NCI-H345 (cell line): ENCODE results near the gene SPEM1.

Experiments used
- DNase-seq: peaks from one replicate; lab custom pipeline; 2025; lab: John Stamatoyannopoulos, UW

Gene SPEM1, protein sequence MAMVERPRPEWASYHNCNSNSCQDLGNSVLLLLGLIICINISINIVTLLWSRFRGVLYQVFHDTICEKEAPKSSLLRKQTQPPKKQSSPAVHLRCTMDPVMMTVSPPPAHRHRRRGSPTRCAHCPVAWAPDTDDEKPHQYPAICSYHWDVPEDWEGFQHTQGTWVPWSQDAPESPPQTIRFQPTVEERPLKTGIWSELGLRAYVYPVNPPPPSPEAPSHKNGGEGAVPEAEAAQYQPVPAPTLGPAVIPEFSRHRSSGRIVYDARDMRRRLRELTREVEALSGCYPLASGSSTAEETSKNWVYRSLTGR

DNA sequence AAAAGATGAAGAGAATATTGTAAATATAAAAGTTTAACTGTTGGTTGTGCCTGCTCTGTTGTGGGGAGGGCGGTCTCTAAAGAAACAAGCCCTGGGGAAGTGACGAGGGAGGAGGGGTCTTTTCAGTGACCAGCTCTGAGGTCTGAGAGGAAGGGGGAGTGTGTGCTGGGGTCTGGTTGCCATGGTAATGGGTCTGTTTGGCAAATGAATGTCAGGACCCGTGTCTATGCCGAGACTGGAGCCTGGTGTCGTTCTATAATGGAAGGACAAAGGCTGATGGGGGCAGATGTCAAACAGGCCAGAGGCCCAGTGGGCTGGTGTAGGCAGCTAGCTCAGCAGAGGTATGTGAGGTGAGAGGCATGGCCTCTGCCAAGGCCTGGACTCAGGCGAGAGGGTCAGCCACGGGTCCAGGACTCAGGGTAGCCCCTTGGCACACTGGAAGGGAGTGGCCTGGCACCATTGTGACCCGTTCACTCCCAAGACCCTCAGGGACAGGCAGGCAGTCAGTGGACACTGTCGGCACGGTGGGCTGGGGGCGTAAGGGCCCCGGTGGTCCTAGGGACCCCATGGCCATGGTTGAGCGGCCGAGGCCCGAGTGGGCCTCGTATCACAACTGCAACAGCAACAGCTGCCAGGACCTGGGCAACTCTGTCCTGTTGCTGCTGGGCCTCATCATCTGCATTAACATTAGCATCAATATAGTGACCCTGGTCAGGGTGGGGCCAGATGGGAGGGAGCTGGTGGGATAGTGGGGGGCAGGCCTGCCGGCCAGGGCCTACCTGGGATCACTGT is at the start of gene SPEM1:
Gene SPEM1 (plus strand): TSS at position 506 of the 792 bp plus-strand sequence. CDS start 61 bp downstream, at position 567.
- no peak for DNase-seq

DNA sequence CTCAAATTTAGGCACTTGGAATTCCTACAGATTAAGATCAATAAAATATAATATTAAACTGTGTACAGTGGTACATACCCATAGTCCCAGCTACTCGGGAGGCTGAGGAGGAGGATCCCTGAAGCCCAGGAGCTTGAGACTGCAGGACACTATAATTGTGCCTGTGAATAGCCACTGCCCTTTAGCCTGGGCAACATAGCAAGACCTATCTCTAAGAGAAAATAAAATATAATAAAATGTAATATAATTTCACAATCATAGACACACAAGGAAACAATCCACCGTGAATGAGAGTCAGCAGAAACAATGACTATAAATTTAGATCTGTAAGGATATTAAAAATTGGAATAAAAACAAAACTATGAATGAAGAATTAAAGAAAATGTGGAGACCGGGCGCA is 49.3 kb upstream of the SPEM1 start:
- no peak for DNase-seq

DNA sequence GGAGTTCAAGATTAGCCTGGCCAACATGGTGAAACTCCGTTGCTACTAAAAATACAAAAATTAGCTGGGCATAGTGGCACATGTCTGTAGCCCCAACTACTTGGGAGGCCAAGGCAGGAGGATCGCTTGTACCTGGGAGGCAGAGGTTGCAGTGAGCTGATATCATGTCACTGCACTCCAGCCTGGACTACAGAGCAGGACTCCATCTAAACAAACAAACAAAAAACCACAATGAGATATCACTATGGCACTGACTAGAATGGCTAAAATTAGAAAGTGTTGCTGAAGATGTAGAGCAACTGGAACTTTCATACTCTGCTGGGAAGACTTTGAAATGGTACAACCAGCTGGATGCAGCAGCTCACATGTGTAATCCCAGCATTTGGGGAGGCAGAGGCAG is 45.8 kb upstream of the SPEM1 start:
- no peak for DNase-seq

DNA sequence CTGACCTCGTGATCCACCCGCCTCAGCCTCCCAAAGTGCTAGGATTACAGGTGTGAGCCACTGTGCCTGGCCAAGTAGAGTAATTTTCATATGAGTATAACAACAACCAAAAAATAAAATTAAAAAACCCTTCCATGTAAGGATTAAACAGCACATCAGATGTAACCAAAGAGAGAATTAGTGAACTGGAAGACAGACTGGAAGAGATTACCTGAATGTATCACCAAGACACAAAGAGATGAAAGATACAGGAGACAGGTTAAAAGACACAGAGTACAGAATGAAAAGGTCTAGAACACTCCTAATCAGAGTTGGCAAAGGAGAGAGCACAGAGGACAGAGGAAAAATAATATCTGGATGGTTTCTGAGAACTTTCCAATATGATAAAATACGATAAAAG is 41.0 kb upstream of the SPEM1 start:
- DNase-seq = no peak

DNA sequence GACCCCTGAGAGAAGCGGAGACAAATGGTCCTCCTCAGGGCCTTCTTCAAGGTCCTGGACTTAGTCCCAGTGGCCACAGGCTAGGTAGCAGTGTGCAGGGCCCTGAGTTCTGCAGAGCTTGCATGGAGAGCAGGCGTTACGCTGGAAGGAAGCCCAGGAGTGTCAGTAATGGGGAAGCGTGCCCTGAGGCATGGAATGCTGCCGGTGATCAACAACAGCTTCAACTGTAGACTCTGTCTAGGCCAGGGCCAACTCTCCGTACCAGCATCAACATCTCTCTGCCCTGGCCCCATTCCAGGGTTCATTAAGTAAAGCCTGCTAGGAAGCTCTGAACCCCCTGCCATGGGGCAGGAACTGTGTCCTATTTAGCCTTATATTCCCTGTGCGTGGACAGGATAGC is 39.8 kb upstream of the SPEM1 start:
- peak; percentile 41 for DNase-seq

DNA sequence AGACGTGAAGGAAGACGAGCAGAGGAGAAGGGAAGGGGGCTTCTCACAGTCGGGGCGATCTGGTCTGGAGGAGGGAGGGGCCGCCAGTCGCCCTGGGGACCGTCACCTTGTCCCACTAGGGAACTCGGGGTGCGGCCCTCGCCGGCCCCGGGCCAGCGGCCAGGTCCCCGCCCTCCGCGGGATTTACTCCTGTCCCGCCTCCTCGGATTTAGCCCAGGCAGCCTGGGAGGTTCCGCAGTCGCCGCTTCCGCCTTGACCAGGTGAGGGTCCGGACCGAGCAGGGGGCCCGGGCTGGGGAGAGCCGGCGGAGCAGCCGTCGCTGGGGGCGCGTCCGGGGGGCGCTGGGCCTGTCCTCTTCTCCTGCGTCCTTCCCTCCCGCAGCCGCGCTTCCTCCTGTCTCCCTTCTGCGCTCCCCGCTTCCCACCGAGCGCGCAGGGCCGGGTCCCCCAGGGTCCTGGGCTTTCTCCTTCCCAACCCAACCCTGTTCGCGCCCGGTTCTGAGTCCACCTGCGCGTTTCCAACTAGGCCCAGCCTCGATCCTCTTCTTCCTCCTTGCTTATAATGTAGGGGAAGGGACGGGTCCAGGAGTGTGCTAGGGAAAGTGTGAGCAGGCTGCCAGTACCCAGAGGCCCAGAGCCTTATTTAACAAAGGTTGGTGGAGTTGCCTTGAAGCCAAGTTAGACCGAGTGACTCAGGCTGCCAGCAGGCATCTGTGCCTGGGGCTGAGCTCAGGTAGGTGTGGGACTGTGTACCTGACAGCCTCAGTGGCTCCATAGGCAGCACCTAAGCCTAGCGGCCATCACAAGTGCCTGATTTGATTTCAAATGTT is 39.1 kb upstream of the SPEM1 start, which contains the start of gene TNK1:
Gene TNK1 (plus strand): TSS at position 235 of the 829 bp plus-strand sequence. CDS start 1,838 bp downstream, outside the sequence.
- peak; percentile 1 for DNase-seq

DNA sequence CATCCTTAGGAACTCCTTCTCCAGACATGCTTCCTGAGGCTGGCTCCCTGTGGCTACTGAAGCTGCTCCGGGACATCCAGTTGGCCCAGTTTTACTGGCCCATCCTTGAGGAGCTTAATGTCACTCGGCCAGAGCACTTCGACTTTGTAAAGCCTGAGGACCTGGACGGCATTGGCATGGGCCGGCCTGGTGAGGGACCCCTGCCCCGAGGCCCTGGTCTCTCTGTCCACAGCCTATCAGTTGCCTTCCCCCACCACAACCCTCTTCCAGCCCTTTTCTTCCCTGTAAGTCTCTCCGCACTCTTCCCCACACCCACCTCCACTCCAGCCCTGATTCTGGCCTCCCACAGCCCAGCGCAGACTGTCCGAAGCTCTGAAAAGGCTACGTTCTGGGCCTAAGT is 37.2 kb upstream of the SPEM1 start:
- DNase-seq = no peak

DNA sequence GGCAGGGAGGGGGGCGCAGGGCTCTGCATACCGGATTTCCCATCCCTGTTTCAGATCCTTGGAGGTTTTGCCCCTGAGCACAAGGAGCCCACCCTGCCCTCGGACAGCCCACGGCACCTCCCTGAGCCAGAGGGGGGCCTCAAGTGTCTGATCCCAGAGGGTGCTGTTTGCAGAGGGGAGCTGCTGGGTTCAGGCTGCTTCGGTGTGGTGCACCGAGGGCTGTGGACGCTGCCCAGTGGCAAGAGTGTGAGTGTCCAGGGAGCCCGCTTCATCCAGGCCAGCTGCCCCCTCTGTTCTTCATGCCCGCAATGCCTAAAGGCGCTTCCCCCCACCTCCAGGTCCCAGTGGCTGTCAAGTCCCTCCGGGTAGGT is 36.8 kb upstream of the SPEM1 start:
- DNase-seq = no peak

DNA sequence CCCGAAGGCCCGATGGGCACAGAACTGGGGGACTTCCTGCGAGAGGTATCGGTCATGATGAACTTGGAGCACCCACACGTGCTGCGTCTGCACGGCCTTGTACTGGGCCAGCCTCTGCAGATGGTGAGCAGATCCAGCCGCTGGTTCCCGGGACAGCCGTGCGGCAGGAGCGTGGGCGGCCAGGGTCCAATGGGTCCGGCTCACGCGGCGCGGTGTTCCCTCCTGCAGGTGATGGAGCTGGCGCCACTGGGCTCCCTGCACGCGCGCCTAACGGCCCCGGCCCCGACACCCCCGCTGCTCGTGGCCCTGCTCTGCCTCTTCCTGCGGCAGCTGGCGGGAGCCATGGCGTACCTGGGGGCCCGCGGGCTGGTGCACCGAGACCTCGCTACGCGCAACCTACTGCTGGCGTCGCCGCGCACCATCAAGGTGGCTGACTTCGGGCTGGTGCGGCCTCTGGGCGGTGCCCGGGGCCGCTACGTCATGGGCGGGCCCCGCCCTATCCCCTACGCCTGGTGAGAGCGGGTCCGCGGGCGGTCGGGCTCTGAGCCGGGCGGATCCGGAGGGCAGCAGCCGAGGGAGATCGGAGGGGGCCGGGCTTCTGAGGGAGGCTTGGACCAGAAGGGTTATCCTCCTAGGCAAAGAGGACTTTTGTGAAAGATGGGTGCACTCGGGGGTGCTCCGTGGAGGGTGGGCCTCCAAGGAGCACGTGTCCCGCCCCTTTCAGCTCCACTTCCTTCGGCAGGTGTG is 36.2 kb upstream of the SPEM1 start:
- peak; percentile 78 for DNase-seq

DNA sequence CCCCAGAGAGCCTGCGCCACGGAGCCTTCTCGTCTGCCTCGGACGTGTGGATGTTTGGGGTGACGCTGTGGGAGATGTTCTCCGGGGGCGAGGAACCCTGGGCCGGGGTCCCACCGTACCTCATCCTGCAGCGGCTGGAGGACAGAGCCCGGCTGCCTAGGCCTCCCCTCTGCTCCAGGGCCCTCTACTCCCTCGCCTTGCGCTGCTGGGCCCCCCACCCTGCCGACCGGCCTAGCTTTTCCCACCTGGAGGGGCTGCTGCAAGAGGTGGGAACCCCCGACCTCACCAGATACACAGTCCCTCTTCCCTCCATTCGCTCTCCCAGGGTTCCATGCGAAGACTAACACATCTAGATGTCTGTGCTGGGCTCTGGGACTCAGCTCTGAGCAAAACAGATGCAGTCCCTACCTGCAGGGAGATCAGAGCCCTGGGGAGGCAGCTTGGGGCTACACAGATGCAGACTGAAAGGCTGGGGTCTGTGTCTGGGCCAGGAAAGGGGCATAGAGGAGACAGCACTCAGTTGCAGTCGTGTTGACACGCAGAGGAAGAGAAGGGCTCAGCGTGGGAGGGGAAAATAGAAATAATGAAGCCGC is 35.5 kb upstream of the SPEM1 start:
- no peak for DNase-seq

DNA sequence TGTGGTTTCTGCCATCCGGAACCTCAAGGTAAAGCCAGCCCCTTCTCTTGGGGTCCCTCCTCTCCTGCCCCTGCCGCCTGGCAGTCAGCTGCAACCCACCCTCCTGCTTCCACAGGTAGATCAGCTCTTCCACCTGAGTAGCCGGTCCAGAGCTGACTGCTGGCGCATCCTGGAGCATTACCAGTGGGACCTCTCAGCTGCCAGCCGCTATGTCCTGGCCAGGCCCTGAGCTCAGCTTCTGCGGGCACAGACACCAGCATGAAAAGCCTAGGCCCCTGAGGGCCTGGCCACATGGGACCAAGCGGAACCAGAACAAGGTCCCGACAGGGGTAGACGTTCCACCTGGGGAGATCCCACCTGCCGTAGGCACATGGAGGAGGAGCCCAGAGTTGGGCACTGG is 31.3 kb upstream of the SPEM1 start:
- no peak for DNase-seq

DNA sequence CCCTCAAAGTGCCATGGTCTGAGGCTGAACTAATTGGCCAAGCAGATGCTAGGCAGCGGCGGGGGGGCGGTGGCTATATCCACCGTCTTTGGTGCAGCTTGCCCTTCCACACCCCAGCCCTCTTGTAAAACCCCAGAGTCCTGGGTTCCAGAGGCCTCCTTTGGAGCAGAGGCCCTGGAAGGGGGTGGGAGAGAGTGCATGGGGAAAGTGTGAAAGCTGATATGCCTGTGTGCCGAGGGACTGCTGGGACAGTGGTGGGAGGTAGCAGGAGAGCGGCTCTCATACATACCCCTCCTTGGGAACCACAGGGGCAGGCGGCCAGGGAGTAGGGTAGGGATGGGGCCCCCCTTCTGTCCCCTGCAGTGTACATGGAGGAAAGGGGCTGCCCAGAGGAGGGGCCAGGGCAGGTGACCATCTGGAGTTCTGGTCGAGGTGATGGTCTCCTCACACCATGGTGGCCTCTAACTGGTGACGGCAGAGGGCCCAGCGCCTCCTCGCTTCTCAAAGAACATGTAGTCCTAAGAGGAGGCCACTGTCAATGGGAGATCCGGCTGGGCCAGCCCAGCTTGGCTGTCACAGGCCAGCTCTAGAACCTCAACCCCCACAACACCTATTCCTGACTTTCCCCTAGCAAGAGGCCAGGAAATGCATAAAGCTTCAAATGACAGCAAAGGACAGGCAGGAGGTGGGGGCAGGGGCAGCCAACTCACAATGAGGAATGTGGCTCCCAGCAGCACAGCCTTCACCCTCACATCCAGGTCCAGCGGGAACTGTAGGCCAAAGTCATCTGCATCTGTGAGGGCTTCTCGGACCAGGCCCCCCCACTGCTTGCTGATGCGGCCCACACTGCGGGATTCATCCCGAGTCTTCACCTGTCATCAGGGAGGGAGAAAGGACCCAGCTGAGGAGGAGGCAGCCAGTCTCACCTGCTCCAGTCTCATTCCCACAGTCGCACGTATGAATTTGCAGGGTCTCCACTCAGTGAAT is 29.9 kb upstream of the SPEM1 start:
- DNase-seq = no peak

DNA sequence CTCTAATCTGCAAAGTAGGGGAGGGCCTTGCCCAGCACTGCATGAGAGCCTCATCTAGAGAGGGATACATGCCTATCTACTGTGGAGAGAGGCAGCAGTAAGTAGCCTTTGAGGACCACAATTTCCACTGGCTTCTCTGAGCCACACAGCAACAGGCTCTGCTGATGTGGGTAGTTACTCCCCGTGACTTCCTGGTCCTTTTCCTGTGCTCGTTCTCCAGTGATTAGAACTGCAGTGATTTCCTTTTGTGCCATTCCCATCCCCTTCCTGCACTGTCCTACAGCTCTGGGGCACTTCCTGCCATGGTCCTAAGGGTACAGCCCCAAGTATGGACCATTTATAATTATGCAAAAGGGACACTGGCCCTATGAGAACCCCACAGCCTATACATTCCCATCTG is 28.8 kb upstream of the SPEM1 start:
- no peak for DNase-seq

DNA sequence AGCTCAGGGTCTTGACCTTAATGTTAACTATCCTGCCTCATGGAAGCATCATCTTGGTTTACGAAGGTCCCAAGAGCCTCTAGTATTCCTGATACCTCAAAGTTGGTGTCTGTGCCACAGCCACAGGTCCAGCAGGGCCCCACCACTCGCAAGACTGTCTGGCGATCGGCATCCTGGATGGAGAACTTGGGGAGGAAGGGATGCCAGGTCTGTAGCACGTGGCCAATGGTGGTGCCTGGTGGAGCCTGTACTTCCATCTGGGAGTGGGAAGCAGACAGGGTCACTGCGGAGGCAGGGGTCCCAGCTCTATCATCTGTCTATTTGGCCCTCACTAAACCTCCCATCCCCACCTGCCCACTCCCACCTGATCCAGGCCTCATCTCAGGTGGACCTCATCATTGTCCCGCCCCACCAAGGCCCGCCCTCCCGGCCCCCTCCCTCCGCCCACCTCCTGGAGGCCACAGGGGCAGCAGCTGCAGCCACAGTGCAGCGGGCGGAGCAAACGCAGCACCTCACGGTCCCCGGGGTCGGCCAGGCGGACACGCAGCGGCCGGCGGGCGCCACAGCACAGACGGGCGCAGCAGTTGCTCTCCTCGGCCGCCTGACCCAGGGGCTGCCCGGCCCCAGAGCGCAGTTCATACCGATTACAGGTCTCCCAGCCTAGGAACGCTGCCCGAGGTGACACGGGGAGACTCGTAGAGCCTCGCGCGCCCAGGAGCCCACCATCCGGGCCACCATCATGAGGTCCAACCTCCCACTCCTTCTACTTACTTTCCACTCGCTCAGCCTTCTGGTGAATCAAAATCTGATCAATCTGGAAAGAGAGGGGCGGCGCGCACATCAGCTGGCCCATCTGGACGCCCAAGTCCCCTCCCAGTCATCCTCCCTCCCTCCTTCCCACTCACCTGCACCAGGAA is 27.2 kb upstream of the SPEM1 start:
- no peak for DNase-seq

DNA sequence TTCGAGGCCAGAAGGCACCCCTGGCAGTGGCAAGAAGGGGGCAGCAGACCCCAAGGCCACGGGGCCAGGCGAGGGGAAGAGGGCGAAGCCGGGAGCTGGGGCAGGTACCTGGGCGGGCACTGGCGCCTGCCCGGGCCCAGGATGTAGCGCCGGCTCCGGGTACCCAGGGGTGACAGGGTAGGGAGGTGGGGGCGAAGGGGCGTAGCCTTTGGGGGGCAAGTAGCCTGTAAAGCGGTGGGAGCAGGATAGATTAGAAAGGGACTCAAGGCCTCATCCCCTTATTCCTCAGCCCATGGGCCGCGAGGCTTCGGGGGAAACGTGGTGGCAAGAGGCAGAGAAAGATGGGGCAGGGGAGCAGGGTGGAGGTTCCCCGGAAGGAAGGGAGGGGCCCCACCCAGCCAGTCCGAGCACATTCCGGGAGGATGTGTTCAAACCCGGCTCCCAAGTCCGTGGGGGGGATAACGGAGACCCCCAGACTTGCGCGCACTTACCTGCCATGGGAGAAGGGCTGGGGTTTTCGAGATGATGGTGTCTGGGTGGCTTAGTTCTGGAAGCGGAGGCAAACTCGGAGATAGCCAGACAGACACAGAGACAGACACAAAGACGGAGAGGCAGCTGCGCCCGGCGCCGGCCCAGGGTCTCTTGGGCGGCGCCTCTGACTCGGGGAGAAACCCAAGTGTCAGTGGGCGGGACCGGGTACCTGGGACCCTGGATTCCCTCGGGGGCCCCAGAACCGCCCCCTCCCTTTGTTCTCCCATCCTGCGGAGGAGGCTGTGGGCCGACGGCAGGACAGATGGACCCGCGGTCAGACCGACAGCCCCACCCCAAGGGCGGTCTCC is 26.3 kb upstream of the SPEM1 start:
- peak; percentile 56 for DNase-seq

DNA sequence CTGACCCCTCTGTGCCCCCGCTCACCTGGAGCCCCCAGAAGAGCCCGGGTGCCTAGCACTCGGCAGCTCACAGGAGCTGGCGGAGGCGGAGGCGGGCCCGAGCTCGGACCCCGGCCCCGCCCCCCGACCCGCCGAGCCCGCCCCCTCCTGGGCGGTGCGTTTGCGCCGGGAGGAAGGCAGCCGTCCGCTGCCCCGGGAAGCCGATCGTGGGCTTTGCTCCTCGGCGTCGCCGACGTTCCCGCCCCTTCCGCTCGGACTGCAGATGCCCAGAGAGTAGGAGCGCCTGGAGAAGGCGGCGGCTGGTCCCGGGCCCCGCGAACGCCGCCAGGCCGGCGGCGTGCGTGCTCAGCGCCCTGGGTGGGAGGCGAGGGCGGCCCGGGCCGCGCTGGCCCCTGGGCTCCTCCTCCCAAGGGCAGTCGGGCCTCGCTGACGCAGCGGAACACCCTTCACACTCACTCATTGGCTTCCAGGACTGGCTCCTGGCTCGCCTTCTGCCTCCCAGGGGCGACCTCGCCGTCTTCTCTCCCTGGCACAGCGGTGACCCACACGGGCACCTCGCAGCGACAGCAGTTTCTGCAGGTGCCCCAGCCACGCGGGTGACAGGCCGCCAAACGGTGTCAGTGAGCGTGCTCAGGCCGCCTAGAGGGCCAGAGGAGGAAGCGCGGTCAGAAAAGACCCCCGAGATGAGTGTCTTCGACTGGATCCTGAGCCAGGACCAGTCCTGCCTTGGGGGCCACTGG is 25.5 kb upstream of the SPEM1 start, which contains the start of gene PLSCR3:
Gene PLSCR3 (minus strand): TSS at position 74 of the 740 bp plus-strand sequence. CDS start 415 bp downstream, outside the sequence.
- DNase-seq = peak; percentile 69

DNA sequence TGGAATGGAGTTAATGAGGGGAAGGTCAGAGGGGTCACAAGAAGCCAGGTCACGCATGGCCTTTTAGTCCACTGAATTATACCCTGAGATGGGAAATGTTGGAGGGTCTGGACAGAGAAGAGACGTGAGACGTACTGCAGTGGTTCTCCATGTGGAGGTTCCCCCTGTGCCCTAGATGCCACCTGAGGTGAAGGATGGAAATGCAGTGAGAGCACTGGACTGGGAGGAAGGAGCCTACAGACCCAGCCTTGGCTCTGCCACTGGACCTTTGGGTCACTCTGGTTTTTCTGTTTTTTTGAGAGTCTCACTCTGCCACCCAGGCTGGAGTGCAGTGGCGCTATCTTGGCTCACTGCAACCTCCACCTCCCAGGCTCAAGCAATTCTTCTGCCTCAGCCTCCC is 24.0 kb upstream of the SPEM1 start:
- no peak for DNase-seq
